ENCODE results near the gene NACC2. TPM values are rescaled to one million over a fixed set of nuclear protein-coding genes. Genes with fewer than 3 reads are reported as not detected.

The NACC2 gene
- total RNA-seq, 1 experiment from 2014 or later: 24.8 TPM

DNA sequence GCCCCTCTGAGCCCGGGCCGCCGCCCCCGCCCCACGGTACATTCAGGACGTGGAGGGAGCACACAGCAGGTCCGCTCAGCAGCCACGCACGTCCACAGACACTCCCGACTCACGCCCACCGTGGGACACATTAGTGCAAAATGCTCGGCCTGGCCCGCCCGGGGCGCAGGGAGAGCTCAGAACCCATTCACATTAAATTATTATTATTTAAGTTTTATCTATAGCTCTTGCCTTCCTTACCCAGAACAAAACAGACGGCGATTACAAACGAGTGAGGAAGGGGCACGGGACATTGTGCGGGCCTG lies 86.4 kb downstream of the NACC2 start:
- TF ChIP-seq, protein P1, sequence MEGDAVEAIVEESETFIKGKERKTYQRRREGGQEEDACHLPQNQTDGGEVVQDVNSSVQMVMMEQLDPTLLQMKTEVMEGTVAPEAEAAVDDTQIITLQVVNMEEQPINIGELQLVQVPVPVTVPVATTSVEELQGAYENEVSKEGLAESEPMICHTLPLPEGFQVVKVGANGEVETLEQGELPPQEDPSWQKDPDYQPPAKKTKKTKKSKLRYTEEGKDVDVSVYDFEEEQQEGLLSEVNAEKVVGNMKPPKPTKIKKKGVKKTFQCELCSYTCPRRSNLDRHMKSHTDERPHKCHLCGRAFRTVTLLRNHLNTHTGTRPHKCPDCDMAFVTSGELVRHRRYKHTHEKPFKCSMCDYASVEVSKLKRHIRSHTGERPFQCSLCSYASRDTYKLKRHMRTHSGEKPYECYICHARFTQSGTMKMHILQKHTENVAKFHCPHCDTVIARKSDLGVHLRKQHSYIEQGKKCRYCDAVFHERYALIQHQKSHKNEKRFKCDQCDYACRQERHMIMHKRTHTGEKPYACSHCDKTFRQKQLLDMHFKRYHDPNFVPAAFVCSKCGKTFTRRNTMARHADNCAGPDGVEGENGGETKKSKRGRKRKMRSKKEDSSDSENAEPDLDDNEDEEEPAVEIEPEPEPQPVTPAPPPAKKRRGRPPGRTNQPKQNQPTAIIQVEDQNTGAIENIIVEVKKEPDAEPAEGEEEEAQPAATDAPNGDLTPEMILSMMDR (IDR thresholded peaks at IDR 0.05; ENCODE audit: unreplicated experiment): no peak
- Mint-ChIP-seq H3K36me3 (ENCODE audit: insufficient read depth, unreplicated experiment) (peaks cover 25% of the 10 kb centered on the region), H3K4me3 (ENCODE audit: low read depth, unreplicated experiment) (no peak overlapping the region), H3K27me3 (ENCODE audit: unreplicated experiment) (no peaks in the 10 kb centered on the region), H3K9me3 (ENCODE audit: low read depth, unreplicated experiment) (no peaks in the 10 kb centered on the region), H3K27ac (ENCODE audit: unreplicated experiment) (no peak overlapping the region), H3K4me1 (ENCODE audit: low read depth, unreplicated experiment) (no peaks in the 10 kb centered on the region)
- no peak for DNase-seq
- CTCF ChIA-PET: no interaction called here
- no TSS peak for BruUV-seq (replicated peaks)
- intact Hi-C loops (cut with micrococcal nuclease; ENCODE audit: unreplicated experiment): no loop called here

DNA sequence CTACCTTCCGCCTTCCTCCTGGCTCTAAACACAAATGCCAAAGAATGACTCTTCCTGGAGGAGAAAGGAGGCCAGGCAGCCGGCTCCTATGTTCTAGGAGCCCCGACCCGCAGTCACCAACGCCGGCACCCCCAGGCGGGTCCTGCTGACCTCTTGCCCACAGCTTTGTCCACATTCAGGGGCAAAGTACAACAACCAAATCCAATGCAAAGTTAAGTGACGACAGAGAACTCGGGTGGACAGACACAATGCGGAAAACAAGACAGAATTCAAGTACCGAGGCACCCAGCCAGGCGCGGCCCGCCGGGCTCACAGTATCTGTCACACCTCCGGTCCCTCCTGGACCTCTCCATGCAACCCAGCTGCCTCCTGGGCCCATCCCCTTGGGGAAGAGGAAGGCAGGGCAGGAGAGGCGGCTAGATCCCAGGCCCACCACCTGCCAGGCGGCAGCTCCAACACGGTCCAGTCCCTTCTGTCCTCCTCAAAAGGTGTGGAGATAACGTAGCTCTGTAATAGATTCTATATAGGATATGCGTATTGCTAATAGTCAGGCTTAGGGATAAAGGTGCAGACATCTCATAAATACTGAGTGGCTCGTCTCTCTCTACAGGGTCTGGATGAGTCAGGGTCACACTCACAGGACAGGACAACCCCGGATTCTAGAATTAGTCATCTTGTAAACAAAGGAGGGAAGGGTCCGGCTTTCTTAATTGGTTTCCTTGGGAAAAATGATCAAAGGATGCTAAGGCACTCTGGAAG lies 87.0 kb downstream of the NACC2 start:
- no peak overlapping the region for H3K4me3 Mint-ChIP-seq (ENCODE audit: low read depth, unreplicated experiment)
- TF ChIP-seq, protein P1 (IDR thresholded peaks at IDR 0.05; ENCODE audit: unreplicated experiment): no peak
- H3K27me3 Mint-ChIP-seq (ENCODE audit: unreplicated experiment): no peaks in the 10 kb centered on the region
- no TSS peak for BruUV-seq (replicated peaks)
- DNase-seq: no peak
- H3K9me3 Mint-ChIP-seq (ENCODE audit: low read depth, unreplicated experiment): no peaks in the 10 kb centered on the region
- no peaks in the 10 kb centered on the region for H3K4me1 Mint-ChIP-seq (ENCODE audit: low read depth, unreplicated experiment)
- peaks cover 26% of the 10 kb centered on the region for H3K36me3 Mint-ChIP-seq (ENCODE audit: insufficient read depth, unreplicated experiment)
- CTCF ChIA-PET: no interaction called here
- no peak overlapping the region for H3K27ac Mint-ChIP-seq (ENCODE audit: unreplicated experiment)
- intact Hi-C loops (cut with micrococcal nuclease; ENCODE audit: unreplicated experiment): no loop called here

DNA sequence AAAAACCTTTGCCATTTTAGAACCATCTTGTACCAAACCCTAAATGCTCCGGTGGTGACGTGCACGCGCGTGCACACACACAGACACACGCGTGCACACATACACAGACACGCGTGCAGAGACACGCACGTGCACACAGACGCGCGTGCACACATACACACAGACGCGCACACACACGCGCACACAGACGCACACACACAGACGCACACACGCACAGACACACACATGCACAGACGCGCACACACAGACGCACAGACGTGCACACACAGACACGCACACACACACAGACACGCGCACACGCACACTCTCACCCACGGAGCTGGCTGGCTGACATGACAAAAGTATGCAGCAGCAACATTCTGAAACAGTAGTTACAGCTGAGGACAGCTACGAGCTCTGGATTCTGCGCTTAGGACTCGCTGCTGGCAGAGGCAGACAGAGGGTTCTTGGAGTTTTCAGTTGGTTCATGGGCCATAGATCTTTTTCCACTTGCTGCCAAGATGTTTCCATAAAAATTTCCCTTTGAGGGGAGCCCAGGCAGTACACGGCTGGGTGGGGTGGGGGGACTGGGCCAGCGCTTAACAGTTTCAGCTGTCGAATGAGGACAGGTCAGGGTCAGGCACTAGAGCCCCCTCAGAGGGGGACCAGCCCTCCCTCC lies 87.7 kb downstream of the NACC2 start:
- Mint-ChIP-seq H3K9me3 (ENCODE audit: low read depth, unreplicated experiment) (no peaks in the 10 kb centered on the region), H3K27ac (ENCODE audit: unreplicated experiment) (no peak overlapping the region), H3K27me3 (ENCODE audit: unreplicated experiment) (no peaks in the 10 kb centered on the region), H3K4me1 (ENCODE audit: low read depth, unreplicated experiment) (no peaks in the 10 kb centered on the region), H3K36me3 (ENCODE audit: insufficient read depth, unreplicated experiment) (peaks cover 26% of the 10 kb centered on the region), H3K4me3 (ENCODE audit: low read depth, unreplicated experiment) (no peak overlapping the region)
- BruUV-seq (replicated peaks): no TSS peak
- intact Hi-C loops (cut with micrococcal nuclease; ENCODE audit: unreplicated experiment): no loop called here
- TF ChIP-seq, protein P1 (IDR thresholded peaks at IDR 0.05; ENCODE audit: unreplicated experiment): no peak
- CTCF ChIA-PET: no interaction called here
- DNase-seq: no peak

DNA sequence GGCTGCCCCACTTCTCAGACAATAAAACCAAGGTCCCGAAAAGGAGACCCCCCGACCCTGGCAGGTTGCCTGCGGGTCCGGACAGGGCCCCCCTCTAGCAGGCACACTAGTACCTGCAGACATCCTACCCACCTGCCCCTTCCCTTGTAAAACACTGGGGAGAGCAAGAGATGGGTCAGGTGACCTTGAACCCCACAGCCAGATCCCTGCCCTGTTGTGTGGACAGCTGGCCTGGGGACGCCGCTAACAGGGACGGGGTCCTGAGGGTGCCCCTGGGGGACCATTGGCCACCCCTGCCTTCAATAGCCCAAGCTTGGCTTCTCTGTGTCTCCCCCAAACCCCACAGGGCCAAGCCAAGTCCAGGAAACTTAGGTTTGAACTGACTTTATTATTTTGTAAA lies 88.9 kb downstream of the NACC2 start:
- intact Hi-C loops (cut with micrococcal nuclease; ENCODE audit: unreplicated experiment): no loop called here
- DNase-seq: no peak
- CTCF ChIA-PET: no interaction called here
- H3K4me3 Mint-ChIP-seq (ENCODE audit: low read depth, unreplicated experiment): no peak overlapping the region
- BruUV-seq (replicated peaks): no TSS peak
- H3K4me1 Mint-ChIP-seq (ENCODE audit: low read depth, unreplicated experiment): no peaks in the 10 kb centered on the region
- H3K27me3 Mint-ChIP-seq (ENCODE audit: unreplicated experiment): no peaks in the 10 kb centered on the region
- H3K27ac Mint-ChIP-seq (ENCODE audit: unreplicated experiment): no peak overlapping the region
- H3K36me3 Mint-ChIP-seq (ENCODE audit: insufficient read depth, unreplicated experiment): peaks cover 26% of the 10 kb centered on the region
- H3K9me3 Mint-ChIP-seq (ENCODE audit: low read depth, unreplicated experiment): no peaks in the 10 kb centered on the region
- TF ChIP-seq, protein P1 (IDR thresholded peaks at IDR 0.05; ENCODE audit: unreplicated experiment): no peak

Measured in Calu3 (cell line).